ENCODE results near the gene TNS4.

DNA sequence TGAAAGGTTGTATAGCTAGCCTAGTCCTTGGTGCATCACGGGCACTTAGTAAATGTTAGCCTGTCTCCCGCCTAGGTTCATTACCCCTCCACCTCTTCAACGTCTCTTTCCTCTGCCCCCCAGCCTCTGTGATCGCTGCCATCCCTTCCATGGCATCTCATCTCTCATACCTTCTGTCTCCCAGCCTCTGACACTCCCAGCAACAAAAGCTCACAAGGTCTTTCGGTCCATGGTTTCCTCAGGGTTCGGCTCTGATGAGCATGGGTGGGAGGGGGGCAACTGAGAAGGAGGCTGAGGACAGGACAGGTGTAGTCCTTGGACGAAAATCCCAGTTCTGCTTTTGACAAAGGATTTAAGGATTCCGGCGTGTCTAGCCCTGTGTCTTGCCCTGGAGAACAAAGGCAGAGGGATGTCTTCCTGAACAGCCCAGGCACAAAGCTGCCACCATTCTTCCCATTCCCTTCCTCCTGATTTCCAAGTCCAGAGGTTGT lies 47.1 kb upstream of the TNS4 start:
- TF ChIP-seq POLR2AphosphoS5 (IDR thresholded peaks at IDR 0.05; ENCODE audit: borderline replicate concordance, low read depth, low read length) (no peak), EZH2 (IDR thresholded peaks at IDR 0.05) (no peak), FOXP2 (optimal IDR thresholded peaks at IDR 0.05; ENCODE audit: control extremely low read depth, extremely low read length, insufficient read depth) (no peak)

Measured in SK-N-MC (cell line).